ENCODE data around the gene PRRT1B.

Gene PRRT1B

DNA sequence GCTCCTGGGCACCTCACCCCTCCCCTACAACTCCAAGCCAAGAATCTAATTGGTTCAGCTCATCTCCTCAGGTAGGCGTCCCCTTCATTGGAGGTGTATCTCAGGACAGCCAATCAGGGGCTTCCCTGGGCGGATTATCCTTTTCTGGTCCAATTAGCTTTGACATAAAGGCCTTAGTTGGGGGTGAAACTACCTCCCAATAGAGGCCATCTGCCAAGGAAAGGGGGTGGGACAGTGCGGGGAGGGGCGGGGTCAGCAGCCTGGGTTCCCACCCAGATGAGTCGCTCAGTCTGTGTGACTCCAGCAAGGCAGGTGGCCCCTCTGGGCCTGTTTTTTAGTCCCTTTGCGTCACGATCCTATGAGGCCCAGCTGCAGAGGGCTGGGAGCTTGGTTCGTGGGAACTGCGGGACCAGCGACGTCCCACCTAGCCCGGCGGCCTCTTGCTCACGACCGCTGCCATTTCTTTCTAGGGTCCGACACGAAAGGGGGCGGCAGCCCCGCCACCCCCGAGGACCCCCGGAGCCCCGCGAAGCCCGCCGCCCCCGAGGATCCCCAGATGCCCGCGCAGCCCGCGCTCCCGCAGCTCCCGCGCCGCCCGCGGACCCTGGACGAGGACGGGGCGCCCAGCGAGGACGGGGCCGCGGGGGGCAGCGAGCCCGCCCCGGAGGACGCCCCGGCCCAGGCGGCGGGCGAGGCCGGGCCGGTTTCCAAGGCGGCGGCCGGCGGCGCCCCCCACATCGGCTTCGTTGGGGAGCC is 8.9 kb downstream of the PRRT1B start:
- no peak for DNase-seq

DNA sequence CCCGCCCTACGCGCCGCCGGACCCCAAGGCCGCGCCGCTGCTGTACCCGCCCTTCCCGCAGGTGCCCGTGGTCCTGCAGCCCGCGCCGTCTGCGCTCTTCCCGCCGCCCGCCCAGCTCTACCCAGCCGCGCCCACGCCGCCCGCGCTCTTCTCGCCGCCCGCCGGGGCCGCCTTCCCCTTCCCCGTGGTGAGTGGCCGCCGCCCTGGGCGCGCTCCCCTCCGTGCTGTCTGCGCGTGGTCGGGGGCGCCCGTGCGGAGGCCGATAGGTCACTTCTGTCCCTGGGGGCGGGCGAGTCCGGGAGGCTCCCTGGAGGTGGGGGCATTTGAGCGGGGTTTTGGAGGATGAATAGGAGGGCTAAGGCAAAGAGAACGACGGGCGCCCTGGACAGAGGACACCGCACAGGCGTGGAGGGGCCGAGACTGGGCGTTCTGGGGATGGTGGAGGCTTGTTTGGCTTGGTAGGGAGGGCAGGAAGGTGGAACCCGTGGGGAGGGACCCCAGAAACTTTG is 9.6 kb downstream of the PRRT1B start:
- no peak for DNase-seq

DNA sequence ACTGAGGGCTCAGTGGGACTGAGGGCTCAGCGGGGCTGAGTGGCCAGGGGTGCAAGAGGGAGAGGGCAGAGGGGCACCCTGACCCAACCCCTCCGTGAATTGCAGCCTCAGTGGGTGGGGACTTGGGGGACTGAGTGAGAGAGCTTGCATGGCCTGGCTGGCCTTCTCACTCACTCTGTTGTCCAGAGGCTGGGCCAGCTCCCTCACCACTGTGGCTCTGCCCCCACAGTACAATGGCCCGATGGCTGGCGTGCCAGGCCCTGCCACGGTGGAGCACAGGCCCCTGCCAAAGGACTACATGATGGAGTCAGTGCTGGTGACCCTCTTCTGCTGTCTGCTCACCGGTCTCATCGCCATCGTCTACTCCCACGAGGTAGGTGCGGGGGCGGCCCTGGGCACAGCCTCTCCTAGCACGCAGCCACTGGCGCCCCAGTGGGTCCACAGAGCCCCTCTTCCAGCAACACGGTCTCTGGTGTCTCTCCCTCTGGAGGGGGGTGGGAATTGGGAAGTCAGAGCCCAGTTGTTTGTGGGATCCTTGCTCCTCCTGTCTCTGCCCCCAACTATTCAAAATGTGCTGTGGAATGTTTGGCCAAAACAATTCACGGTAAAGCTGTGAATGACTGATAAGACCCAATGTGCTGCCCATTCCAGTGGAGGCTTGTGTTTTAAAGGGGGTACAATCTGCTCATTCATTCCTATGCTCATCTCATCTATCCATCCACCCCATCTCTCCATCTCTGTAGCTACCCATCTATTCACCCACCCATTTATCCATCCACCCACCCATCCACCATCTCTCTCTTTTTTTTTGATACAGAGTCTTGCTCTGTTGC is 10.7 kb downstream of the PRRT1B start:
- DNase-seq = no peak

DNA sequence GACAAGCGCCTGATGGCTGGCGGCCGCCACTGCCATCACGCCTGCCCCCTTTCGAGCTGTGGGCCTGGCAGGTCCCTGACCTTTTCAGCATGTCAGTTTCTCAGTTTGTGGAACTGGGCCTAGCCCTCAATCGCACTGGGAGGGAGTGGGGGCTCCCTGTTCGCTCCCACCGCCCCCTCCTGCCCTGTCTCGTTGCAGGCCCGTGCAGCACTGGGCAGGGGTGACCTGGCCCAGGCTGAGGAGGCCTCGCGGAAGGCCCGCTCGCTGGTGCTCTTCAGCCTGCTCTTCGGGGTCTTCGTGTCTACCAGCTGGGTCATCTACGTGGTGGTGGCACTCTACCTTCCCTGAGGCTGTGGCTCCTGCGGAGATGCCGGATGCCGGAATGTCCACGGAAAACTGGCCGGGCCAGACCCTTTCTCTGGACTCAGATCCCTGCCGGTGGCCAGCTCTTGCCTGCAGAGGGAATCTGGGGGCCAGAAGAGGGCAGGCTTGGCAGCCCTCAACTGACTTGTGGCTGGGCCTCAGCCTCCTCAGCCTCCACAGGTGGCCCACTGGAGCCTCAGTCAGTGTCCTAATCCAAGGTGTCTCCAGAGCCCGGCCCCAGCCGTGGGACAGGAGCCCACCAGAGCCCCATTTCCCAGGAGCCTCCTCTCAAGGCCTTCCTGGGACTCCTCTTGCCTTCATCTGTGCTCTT is 12.7 kb downstream of the PRRT1B start:
- no peak for DNase-seq

DNA sequence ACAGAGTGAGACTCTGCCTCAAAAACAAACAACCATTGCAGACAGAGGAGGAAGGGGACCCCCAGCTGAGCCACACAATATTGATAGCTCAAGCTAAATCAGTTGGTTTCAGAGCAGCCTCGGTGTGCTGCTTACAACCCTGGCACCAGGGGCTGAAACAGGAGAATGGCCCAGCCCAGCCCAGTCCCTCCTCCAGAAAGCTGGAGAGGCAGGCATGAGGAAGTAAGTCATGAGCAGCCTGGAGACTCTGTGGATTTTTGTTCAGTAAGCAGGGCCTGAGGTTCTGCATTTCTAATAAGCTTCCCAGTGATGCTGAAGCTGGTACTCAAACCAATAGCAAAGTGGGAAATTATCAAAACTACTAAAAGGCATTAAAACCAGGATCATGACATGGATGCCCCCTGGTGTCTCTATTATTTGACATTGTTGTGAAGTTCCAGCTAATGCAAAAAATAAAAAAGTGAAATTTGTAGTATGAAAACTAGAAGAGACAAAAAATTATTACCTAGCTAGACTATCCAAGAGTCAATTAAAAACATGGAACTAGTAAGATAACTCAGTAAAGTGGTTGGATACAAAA is 14.2 kb downstream of the PRRT1B start:
- no peak for DNase-seq

DNA sequence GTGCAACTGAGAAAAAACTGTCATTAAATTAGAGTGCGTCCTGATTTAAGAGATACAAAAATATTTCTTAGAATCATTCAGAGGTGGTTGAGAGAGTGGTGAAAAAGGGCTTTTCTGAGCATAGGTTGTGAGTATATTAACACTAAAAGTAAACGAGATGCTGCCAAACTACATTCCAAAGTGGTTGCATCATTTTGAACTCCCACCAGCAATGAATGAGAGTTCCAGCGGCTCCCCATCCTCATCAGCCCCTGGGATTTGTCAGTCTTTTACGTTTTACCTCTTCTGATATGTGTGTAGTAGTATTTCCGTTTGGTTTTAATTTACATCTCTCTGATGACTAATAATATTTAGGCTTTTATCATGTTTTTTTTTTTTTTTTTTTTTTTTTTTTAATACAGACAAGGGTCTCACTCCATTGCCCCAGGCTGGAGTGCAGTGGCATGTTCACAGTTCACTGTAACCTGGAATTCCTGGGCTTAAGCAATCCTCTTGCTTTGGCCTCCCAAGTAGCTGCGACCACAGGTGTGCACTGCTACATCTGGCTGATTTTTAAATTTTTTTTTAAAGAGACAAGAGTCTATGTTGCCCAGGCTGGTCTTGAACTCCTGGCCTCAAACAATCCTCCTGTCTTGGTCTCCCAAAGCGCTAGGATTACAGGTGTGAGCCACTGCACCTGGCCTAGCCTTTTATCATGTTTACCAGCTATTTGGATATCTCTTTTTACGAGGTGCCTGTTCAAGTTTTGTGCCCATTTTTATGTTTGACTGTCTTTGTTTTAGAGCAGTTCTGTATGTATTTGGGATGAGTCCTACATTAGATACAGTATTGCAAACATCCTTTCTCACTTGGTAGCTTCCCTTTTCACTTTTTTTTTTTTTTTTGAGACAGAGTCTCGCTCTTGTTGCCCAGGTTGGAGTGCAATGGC is 17.0 kb downstream of the PRRT1B start:
- DNase-seq = no peak

DNA sequence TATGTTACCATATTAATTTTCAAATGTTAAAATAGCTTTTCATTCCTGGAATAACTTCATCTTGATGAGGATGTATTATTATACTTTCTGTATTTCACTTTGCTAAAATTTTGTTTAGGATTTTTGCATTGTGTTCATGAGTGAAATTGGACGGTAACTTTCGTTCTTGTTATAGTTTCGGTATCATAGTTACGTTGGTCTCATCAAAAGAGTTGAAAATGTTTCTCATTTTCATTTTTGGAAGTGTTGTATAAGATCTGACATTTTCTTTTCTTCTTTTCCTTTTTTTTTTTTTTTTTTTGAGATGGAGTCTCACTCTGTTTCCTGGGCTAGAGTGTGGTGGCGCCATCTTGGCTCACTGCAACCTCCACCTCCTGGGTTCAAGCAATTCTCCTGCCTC is 20.0 kb downstream of the PRRT1B start:
- no peak for DNase-seq

DNA sequence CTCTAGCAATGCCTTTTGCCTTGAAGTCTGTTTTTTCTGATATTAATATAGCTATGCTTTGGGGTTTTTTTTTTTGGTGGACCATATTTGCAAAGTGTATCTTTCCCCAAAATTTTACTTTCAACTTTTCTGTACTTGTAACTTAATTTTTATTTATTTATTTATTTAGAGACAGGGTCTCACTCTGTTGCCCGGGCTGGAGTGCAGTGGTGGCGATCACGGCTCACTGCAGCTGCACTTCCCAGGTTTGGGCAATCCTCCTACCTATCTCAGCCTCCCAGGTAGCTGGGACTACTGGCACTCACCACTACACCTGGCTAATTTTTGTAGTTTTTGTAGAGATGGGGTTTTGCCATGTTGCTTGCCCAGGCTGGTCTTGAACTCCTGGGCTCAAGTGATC is 20.8 kb downstream of the PRRT1B start:
- no peak for DNase-seq

DNA sequence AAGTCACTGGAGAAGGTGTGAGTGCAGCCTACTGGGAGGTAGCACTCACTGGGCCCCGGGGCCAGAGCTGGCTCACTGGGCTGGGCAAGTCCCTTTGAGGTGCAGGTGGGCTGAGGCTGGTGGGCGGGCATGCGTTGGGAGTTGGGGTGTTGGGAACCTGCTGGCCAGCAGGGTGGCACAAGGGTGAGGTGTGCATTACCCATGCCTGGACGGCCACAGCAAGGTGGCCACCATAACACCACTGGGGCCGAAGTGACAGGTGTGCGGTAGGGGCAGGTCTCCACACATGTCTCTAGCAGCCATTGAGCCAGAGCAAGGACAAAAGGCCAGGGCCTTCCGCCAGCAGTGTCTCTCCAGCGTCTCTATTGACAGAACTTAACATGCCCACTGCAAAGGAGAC is 22.6 kb downstream of the PRRT1B start:
- no peak for DNase-seq

DNA sequence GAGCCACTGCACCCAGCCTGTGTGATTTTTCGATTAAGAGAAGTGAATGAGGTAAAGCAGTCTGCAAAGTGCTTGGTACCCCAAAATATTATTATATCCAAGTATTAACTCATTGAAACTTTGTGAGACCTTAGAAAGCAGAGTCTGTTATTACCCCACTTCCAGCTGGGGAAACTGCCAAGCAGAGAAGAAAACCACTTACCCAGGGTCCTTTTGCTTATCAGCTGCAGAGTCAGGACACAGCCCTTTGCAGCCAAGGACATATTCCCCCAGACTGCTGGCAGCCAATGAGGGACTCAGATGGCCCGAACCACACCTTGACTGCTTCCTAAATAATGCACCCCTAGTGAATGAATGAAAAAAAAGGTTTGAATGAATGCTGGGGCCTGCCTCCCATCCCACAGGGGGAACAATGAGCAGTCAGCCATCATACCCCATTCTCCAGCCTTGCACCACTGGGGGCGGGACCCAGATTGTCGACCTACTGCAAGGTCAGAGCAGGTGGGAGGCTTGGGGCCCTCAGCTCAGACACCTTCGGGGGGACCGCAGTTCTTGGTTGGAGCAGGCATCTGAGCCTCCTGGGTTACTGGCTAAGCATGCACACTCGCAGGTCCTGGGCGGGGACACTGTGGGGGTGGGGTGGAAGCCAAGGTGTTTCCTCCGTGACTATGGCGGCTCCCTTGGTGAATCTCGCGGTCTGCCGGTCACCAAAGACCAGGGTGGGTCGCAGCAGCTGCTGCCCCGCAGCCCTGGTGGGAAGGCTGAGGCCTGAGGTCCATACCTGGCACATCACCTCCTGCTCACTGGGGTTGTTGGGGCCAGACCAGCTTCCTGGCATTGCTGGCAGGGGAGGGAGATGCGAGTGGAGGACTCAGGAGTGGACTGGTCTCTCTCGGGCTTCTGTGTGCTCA is 29.7 kb downstream of the PRRT1B start:
- DNase-seq = no peak

DNA sequence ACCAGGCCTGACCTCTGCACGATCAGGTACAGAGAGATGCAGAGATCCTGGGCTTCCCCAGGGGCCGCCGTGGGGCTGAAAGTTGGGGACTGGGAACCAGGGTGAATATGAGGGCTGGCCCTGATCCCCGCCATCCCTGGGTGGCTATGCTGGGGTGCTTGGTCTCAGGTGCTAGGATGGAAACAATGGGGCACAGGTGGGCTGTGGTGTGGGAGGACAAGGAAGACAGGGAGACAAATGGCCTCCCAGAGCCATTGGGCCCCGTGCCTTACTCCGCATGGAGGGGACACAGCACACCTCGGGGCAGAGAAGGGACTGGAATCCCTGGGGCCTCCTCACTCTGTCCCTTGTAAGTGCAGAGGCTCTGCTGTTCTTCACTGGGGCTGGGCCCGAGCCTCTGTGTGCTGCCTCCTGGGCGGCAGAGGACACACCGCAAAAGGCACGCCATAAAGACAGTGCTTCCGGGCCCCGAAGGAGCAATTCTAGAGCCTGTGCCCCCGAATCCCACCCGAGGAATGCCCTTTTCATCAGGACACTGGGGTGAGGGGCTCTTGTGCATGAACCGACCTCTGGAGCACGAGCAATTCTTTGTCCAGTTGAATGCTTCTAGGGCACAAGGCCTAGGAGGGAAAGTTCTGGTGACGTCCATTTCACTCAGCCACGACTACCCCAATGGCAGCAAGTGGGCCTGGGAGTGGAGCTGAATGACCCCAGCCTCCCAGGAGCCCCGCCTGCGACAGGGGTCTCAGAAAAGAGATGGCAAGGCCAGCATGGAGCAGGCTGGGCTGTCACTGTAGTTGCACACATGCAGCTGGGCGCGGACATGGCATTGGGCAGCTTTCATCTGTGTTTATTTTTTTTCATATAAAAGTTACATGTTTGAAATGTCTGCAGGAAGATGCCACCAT is 30.9 kb downstream of the PRRT1B start:
- DNase-seq = no peak

DNA sequence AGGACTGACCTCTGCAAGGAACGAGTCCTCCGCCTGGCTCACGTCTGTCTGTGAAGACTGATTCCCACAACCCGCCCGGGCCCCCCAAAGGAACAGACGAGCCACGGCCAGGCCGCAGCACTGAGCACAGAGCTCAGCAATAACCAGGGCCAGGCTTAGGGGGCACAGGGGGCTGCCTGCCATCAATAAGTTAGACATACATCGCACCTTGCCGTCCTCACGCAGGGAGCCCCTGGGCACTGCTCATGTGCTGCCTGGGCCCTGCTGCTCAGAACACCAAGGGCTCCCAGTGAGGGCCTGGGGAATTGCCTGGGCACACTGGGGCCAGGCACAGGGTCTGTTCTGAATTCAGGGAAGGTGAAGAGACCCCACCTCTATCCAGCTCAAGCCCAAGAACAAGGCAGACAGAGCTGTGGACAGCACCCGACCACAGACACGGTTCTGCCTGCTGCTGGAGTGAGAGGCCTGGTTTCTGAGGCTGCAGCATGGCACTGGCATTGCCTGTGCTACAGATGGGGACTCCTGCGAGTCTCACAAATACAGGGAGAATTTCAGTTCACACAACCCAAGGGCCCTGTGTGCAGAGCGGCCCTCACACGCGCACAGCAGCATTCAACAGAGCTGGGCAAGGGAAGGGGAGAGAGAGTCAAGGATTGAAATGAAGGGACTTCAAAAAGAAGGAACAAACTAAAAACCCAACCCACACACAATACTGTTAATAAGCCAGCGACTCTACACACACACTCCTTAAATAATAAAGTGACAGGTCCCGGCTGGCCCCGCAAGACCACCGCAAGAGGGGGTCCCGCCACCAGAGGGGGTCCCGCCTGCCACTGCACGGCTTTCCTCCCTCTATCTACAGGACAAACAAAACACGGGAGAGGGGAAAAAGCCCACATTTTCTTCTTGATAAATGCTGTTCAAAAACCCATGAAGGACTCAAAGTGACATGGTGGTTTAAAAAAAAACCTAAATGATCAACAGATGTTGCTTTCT is 32.0 kb downstream of the PRRT1B start:
- DNase-seq = no peak

DNA sequence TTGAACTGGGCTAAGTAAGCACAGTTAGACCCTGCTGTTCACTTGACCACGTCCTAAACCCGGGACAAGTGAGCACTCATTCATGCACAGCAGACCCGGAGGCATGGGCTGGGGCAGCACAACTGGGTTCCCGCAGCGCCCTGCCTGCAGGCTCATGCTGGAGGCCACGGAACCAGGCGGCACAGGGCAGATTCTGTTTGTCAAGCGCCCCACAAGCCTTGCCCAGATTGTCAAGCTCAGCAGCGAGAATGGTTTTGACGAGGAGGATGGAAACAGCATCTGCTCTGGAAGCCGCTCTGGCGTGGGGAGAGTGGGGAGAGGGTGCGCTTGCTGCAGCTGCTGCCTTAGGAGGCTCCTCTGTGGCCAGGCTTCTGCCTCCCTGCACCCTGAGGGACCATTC is 32.7 kb downstream of the PRRT1B start:
- DNase-seq = no peak

DNA sequence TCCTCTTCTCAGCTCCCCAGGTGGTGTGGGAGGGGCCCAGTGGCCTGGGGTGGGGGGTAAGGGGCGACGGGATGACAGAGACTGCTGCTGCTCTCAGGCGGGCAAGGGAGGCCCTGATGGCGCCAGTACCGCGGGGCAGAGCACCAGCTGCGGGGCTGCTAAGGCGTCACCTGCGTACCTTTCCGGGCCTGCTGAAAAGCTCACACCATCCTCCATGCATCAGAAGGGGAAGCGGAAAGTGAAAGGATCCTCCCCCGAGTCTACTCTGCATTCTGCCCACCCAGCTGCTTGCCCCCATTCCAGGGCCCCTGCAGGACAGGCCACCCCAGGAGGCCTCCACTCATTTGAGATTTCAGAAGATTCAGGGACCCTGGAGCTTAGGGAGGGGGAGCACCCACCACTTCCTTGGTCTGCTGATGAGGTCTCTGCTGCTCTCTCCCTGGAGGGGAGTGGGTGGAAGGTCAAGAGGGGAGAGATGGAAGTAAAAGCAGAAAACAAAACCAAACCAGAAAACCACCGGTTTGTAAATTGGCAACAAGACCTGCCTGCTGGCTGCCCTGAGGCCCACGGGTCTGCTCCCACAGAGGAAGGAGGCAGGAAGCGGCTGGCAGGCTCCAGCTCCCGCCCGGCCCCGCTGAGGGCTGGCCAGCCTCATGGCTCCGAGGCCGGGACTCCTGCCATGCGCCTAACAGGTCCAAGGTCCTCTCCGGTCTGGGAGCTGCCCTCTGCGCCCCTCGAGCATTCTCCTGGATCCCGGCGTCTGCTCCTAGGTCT is 33.6 kb downstream of the PRRT1B start:
- peak; percentile 43 for DNase-seq

DNA sequence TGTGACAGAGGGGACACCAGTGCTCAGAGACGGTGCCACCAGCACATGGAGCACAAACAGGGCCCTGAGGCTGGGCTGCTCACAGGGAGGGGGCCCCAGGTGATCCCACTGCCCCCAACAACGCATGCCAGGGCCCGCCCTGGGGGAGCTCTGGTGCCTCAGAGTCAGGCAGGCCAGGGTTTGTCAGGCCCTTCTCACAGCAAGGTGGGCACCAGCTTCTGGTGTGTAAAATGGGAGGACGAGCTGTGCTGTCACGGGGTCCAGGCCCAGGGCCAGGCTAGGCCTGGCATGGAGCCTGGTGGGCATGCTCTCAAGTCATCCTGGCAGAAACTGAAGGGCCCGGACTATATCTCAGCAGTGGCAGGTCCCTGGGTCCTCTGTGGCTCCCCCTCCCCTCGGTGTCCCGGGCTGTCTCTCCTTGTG is 34.5 kb downstream of the PRRT1B start:
- no peak for DNase-seq

DNA sequence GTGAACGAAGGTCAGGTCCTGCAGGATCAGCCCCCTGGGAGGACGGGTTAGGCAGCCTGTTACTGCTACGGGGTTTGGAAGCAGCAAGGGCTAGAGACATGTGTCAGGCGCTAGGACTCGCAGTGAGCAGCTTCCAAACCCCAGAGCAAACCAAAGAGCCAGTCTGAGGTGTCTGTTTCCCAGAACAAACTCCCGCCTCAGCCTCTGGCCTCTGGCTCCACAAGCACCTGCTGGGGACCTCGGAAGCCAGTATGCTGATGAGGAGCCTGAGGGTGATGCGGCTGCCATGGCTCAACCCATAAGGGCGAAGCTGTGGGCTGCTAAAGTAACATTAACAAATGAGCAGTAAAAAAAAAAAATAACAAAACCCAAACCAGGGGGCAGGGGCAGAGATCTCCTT is 35.0 kb downstream of the PRRT1B start:
- no peak for DNase-seq

DNA sequence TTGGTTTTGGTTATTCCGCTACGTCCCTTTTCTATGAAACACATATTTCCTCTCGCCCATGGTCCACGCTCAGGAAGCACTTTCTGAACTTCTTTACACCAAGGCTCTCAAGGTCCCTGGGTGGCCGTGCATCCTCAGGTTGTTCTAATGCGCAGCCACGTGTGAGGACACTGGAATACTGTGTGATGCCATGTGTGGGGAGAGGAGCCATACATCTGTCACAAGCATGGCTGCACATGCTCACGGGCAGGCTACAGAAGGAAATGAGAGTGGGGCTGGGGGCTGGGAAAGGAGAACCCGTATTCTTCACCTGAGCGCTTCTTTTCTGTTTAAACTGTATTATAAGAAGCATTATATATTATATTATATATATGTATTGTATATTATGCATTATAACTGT is 36.7 kb downstream of the PRRT1B start:
- no peak for DNase-seq

Data from CD4-positive, alpha-beta T cell treated with Interleukin-4 for 4 hours (primary cell).